Right ventricle myocardium inferior (tissue), 1 donor: ENCODE results near the gene RBP5. TPM values are rescaled to one million over a fixed set of nuclear protein-coding genes. Genes with fewer than 3 reads are reported as not detected.

Experiments
- ATAC-seq: fragments of 200-7000 bp; cut with Tn5 transposase; one replicate; pipeline ENCODE4 v1.9.1; 2020; ENCODE audit warnings: mild to moderate bottlenecking, moderate library complexity
- DNase-seq: peaks from one replicate; pipeline ENCODE4 v3.0.0; 2021; ENCODE audit errors: missing footprints
- intact Hi-C: fragments of 100-400 bp; cut with DNase I; formaldehyde crosslinking; loops from one replicate; pipeline ENCODE4 v1.11.0; 2022
- total RNA-seq: library from RNA; stranded (reverse); fragmentation: NEBNext Ultra II Directional; extraction: Animal tissue kit (Norgen Biotek cat#: 25700); gene quantifications from one replicate; pipeline ENCODE4 v1.2.1, GENCODE V29; 2021
- donor health status: DM: no; HTN: yes; CAD: no; lungs with severe emphysema.

The RBP5 gene
- total RNA-seq, 1 donor from 2014 or later: 0.54 TPM

- no peak for DNase-seq
- intact Hi-C loops: no loop called here
- ATAC-seq: no peak
These were observed 690 bp upstream of the RBP5 start for GRCh38 chr12:7129287-7129871.

- ATAC-seq (no peak), DNase-seq (no peak)
- intact Hi-C loops: no loop called here
These were observed 618 bp downstream of the RBP5 start for GRCh38 chr12:7127916-7128626.

DNA sequence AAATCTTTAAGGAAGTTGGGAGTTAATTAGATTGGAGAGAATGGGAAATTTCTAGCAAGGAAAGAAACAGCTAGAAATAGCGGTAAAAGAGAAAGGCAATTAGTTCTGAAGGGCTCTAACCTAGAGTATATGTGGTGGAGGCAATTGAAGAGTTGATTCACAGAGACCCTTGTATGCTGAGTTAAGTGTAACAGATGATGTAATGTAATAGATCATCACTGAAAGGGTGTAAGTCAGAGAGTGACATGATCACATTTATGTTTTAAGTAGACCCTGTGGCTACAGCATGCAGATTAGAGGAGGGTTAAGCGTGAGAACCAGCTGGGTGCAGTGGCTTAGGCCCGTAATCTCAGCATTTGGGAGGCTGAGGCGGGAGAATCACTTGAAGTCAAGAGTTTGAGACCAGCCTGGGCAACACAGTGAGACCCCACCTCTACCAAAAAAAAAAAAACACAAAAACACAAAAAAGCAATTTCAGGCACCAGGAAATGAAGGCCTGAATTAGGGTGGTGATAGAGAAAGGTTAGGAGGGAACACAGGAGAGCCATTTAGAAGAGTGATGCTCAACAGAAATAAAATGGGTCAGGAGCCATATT lies 3.0 kb downstream of the RBP5 start:
- intact Hi-C loops: no loop called here
- ATAC-seq (no peak), DNase-seq (no peak)

GRCh38 chr12:7123806-7124522 lies 4.7 kb downstream of the RBP5 start:
- ATAC-seq: no peak
- intact Hi-C loops: no loop called here
- DNase-seq: no peak

DNA sequence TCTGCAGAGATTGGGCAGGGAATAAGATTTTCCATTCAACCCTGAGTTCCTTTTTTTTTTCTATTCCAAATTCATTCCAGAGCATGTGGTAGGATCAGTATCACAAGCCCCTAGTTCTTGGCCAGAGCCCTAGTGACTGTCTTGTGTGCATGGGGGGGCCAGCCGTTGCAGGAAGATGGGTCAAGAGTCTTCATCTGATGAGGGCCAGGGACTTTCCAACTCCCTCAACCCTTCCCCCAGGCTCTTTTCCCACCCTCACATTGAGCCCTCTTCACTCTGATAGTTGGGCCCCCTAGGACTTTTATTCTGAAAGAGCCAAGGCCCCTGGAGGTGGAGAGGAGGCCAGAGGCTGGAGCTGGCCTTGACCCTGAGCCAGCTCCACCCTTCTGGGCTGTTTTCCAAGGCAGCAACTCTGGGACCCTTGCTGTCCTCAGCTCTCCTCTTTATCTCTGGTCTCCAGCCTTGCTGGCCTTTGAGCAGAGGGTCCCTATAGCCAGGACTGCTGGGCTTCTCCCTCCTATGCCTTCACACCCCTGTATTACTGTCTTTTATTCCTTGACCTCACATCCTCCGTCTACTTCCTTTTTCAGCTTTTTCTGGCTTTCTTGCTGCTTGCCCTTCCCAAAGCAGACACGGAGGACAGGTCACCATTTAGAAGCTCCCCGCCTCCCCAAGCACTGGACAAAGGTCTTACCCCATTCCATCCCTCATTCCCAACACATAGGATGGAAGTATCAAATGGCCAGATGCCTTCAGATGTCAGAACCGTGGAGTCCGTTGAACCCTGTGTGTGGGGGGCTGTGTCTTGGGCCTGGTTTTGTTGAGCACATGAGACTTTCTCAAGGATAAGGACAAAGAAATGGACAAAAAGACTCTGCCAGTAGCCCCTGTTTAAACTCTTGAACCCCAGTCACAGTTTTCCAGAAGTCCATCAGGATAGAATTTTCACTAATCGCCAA lies 5.6 kb downstream of the RBP5 start:
- ATAC-seq (peak; percentile 65), DNase-seq (no peak)
- intact Hi-C loops: no loop called here

GRCh38 chr12:7121324-7121723 lies 7.4 kb downstream of the RBP5 start:
- DNase-seq (no peak), ATAC-seq (no peak)
- intact Hi-C loops: no loop called here

DNA sequence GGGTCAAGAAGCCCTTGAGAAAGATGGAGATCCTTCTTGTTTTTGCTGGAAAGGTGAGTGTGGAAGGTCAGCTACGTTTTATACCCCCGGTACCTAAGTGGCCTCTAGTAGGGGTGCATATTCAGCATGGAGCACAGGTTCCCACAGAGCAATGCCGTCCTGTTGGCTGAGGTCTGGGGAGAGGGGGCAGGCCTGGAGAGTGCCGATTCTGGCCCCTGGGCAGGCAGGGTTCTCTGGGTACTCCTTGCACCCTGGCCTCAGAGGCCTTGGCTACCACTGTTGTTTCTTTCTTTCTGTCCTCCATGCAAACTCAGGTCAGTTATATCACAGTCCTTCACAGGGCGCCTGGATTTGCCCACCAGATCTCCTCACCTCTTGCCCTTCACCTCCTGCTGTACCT lies 8.5 kb downstream of the RBP5 start:
- no peak for ATAC-seq
- intact Hi-C loops: no loop called here

GRCh38 chr12:7118881-7119280 lies 9.8 kb downstream of the RBP5 start:
- no peak for ATAC-seq
- DNase-seq: no peak
- intact Hi-C loops: no loop called here

More for the DNA sequence above, 8.5 kb downstream of the RBP5 start:
- no peak for DNase-seq

GRCh38 chr12:7117670-7118069 lies 11.0 kb downstream of the RBP5 start:
- intact Hi-C loops: no loop called here
- ATAC-seq (no peak), DNase-seq (no peak)

DNA sequence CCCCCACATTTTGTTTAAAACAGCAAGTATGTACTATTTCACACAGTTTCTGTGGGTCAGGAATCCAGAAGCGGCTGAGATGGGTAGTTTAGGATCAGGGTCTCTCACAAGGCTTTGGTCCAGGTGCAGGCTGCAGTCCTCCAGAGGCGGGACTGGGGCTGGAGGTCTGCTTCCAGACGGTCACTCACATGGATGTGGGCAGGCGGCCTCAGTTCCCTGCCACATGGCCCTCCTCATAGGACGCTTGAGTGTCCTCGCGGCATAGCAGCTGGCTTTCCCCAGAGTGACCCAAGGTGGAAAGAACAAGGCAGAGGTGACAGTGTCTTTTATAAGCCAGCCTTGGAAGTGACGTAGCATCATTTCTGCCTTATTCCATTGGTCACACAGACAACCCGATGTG lies 11.8 kb downstream of the RBP5 start:
- ATAC-seq (no peak), DNase-seq (no peak)
- intact Hi-C loops: no loop called here

- intact Hi-C loops: no loop called here
- DNase-seq (no peak), ATAC-seq (no peak)
These were observed 12.5 kb downstream of the RBP5 start for GRCh38 chr12:7116196-7116595.

DNA sequence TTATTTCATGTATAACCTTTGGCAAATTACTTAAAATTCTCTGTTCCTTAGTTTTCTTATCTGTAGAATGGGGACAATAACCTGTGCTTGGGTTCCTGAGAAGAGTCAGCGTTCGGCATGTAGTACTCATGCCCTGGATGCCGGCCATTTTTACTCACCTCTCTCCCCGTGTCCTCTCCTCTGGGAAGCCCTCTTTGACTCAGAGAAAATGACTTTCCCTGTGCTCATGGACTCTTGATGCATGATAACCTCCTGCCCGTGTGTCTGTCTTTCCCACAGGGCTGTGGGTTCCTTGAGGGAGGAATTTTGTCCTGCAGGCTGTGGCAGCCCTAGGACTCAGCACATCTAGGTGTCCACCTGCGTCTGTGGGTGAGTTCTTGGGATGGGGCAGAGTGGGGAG lies 13.8 kb downstream of the RBP5 start:
- intact Hi-C loops: loop anchor here (5.0 kb wide), 1 partner anchor 188 kb away; the partner anchor contains the start of gene ATN1
- ATAC-seq: no peak

GRCh38 chr12:7114008-7114407 lies 14.7 kb downstream of the RBP5 start:
- intact Hi-C loops: loop anchor here (5.0 kb wide), 1 partner anchor 187 kb away; the partner anchor contains the start of gene ATN1
- DNase-seq (no peak), ATAC-seq (no peak)

More for the DNA sequence above, 13.8 kb downstream of the RBP5 start:
- no peak for DNase-seq

- ATAC-seq (no peak), DNase-seq (peak; percentile 32)
- intact Hi-C loops: loop anchor here (5.0 kb wide), 1 partner anchor 186 kb away; the partner anchor contains the start of gene ATN1
These were observed 15.3 kb downstream of the RBP5 start for GRCh38 chr12:7113389-7113871.

DNA sequence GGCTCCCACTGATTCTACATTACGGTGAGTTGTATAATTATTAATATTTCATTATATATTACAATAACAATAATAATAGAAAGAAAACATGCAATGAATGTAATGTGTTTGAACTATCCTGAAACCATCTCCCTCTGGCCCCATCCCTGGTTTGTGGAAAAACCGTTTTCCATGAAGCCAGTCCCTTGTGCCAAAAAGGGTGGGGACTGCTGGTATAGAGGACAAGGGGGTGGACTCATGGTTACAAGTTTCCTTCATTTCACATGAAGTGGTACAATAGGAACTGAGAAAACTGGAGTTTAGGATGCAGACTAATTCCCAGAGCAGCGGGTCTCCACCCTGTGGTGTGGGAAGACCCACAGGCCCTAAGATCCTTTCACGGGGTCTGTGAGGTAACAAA lies 16.6 kb downstream of the RBP5 start:
- intact Hi-C loops: loop anchor here (5.0 kb wide), 1 partner anchor 185 kb away; the partner anchor contains the start of gene ATN1
- DNase-seq (no peak), ATAC-seq (no peak)

DNA sequence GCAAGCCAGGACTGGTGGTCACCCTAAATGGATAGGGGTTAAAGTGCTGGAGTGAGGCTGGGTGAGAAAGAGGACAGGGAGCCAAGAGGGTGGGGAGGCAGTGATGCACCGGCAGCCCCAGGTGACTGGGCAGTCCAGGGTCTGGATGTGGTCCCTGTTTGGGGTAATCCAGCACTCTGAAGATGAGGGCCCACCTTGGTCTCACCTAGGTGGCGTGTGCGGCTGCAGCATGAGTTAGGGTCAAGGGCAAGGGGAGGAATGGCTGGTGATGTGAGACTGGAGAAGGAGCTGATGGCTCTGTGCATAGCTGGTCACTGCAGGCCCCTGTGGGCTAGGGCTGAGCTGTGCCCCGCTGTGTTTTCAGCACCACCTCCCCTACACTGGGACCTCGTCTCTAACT lies 18.0 kb downstream of the RBP5 start:
- DNase-seq (no peak), ATAC-seq (no peak)
- intact Hi-C loops: loop anchor here (5.0 kb wide), 1 partner anchor 183 kb away; the partner anchor contains the start of gene ATN1

DNA sequence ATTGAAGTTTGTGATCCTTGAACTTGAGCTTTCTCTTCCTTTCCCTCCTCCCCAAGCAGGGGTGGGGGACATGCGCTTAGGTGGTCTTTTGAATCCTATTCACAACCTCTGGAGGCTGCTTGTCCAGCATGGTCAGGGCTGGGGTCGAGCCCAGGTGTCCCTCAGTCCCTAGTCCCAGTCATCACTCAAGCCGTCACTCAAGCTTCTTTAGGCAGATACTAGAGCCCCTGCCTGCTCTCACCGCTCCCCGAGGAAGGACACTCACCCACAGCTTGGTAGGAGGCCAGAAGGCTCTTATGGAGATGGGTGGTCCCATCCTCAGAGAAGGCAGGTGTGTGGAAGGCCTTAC lies 19.1 kb downstream of the RBP5 start:
- no peak for ATAC-seq
- intact Hi-C loops: loop anchor here (2.0 to 10.0 kb wide), 3 partner anchors 49 to 235 kb away; partner anchors contain the start of genes C12orf57, C1S and SPSB2
- no peak for DNase-seq
